ENCODE results near the gene DHX35.

GRCh38 chr20:38962928-38963401 is 821 bp downstream of the DHX35 start:
- TF ChIP-seq CTCF (IDR thresholded peaks at IDR 0.05) (no peak), POLR2AphosphoS5 (IDR thresholded peaks at IDR 0.05; ENCODE audit: low read depth, low read length) (no peak), SIN3A (IDR thresholded peaks at IDR 0.05; ENCODE audit: borderline replicate concordance, insufficient read depth, low read depth, low read length) (no peak), REST (IDR thresholded peaks at IDR 0.05; ENCODE audit: insufficient read depth in 1 of 2, low read depth in 2 of 2, low read length in 1 of 2) (no peak), TCF7L2 (IDR thresholded peaks at IDR 0.05; ENCODE audit: low read depth, low read length) (no peak)

All from Panc1 (cell line).